HepG2 (cell line): ENCODE results near the gene MYADML2. TPM values are rescaled to one million over a fixed set of nuclear protein-coding genes. Genes with fewer than 3 reads are reported as not detected.

Experiments
- AHR ChIP-seq: IDR thresholded peaks from 2 replicates; pipeline ENCODE4 v1.6.1; 2018; ENCODE audit warnings: missing genetic modification reagents, missing compliant biosample characterization
- ATRX ChIP-seq: sonication (generic); formaldehyde crosslinking; IDR thresholded peaks from 2 replicates; pipeline ENCODE4 v1.4.0; 2020; ENCODE audit warnings: missing genetic modification reagents, borderline replicate concordance
- CC2D1A ChIP-seq: sonication (generic); formaldehyde crosslinking; IDR thresholded peaks from 2 replicates; pipeline ENCODE4 v1.8.1; 2023; ENCODE audit warnings: mild to moderate bottlenecking, missing genetic modification reagents
- JUND ChIP-seq: sonication (generic); formaldehyde crosslinking; IDR thresholded peaks from 2 replicates; pipeline ENCODE4 v1.8.0; 2022; ENCODE audit warnings: mild to moderate bottlenecking, missing genetic modification reagents
- KLF15 ChIP-seq: sonication (generic); formaldehyde crosslinking; IDR thresholded peaks from 2 replicates; pipeline ENCODE4 v1.8.1; 2023; ENCODE audit warnings: borderline replicate concordance, mild to moderate bottlenecking, inconsistent platforms, missing genetic modification reagents, mixed read lengths
- MBD4 ChIP-seq: IDR thresholded peaks from 2 replicates; pipeline ENCODE4 v1.6.1; 2012; ENCODE audit warnings: low read length, inconsistent platforms, borderline replicate concordance
- POLR2A ChIP-seq, 2 experiments: IDR thresholded peaks; 2 replicates each; pipeline ENCODE4 v1.6.1; 2011; ENCODE audit warnings: low read depth in 2 of 2, low read length in 2 of 2, mild to moderate bottlenecking in 1 of 2, moderate library complexity in 1 of 2; ENCODE audit not compliant: insufficient read depth in 1 of 2
- RERE ChIP-seq: IDR thresholded peaks from 2 replicates; pipeline ENCODE4 v1.6.1; 2016; ENCODE audit warnings: low read depth, missing genetic modification reagents, missing compliant biosample characterization
- RFX3 ChIP-seq: IDR thresholded peaks from 2 replicates; pipeline ENCODE4 v1.6.1; 2016; ENCODE audit warnings: missing biosample characterization, missing genetic modification reagents
- TIGD3 ChIP-seq: sonication (generic); formaldehyde crosslinking; IDR thresholded peaks from 2 replicates; pipeline ENCODE4 v1.5.1; 2020; ENCODE audit warnings: mild to moderate bottlenecking, missing genetic modification reagents, borderline replicate concordance
- ZBTB21 ChIP-seq: sonication (generic); formaldehyde crosslinking; IDR thresholded peaks from 2 replicates; pipeline ENCODE4 v1.4.0; 2020; ENCODE audit warnings: missing genetic modification reagents
- ZMYM2 ChIP-seq: sonication (generic); formaldehyde crosslinking; IDR thresholded peaks from 2 replicates; pipeline ENCODE4 v1.8.0; 2022; ENCODE audit warnings: mild to moderate bottlenecking, missing genetic modification reagents
- ZNF207 ChIP-seq: fragments of 450-650 bp; IDR thresholded peaks from 2 replicates; pipeline ENCODE4 v1.6.1; 2016; ENCODE audit warnings: antibody characterized with exemption, borderline replicate concordance
- ZNF766 ChIP-seq: sonication (generic); formaldehyde crosslinking; IDR thresholded peaks from 2 replicates; pipeline ENCODE4 v1.5.0; 2020; ENCODE audit warnings: missing genetic modification reagents, borderline replicate concordance
- polyA plus RNA-seq, 8 experiments: library from polyadenylated mRNA; depleted of rRNA in 3 of 8; stranded (reverse) in 7 of 8; unstranded in 1 of 8; fragments of >200 nt; fragmentation: Illumina TruSeq in 4 of 8; extraction: Trizol in 4 of 8; gene quantifications; 2 replicates each; pipeline versions ENCODE4 v1.2.1 to v1.2.3, GENCODE V29; 2011 to 2016; ENCODE audit warnings: low read depth in 4 of 8, missing spikeins in 1 of 8, mixed read lengths in 1 of 8; ENCODE audit not compliant: insufficient read depth in 1 of 8
- total RNA-seq, 5 experiments: library from RNA; depleted of rRNA; stranded (reverse); fragments of >200 nt; fragmentation: Illumina TruSeq; extraction: Trizol; gene quantifications; 2 replicates each; pipeline ENCODE4 v1.2.3, GENCODE V29; 2016; ENCODE audit warnings: low read depth in 1 of 5
- TF ChIP-seq, protein P1 (sequence below): sonication (generic); formaldehyde crosslinking; IDR thresholded peaks from 2 replicates; pipeline ENCODE4 v1.4.0; 2020; ENCODE audit warnings: missing genetic modification reagents
- TF ChIP-seq, protein P2 (sequence below): sonication (generic); formaldehyde crosslinking; IDR thresholded peaks from 2 replicates; pipeline ENCODE4 v1.5.0; 2020; ENCODE audit warnings: mild to moderate bottlenecking, missing genetic modification reagents, borderline replicate concordance
- TF ChIP-seq, protein P3 (sequence below): sonication (generic); formaldehyde crosslinking; IDR thresholded peaks from 2 replicates; pipeline ENCODE4 v1.4.0; 2020; ENCODE audit warnings: missing genetic modification reagents; ENCODE audit errors: not compliant biosample characterization

MYADML2 gene
- total and polyA plus RNA-seq, 2 of the 13 experiments (the other 11 are each of a cell fraction or from before 2014, with no cell fraction given), result not detected

- TF ChIP-seq JUND (CRISPR knock-in tag) (no peak), RFX3 (no peak), AHR (no peak), CC2D1A (CRISPR knock-in tag) (no peak), MBD4 (0 out of 2 replicates have a peak, but pooled peaks have one; percentile 36), KLF15 (CRISPR knock-in tag) (no peak), ZNF207 (no peak), ZNF766 (CRISPR knock-in tag) (no peak), ZMYM2 (no peak), ATRX (CRISPR knock-in tag) (no peak), TIGD3 (CRISPR knock-in tag) (0 out of 2 replicates have a peak, but pooled peaks have one; percentile 49), POLR2A (IDR thresholded peaks at IDR 0.05; ENCODE audit: insufficient read depth in 1 of 2, low read depth in 2 of 2, low read length in 2 of 2) (peak in 1 of 2 experiments; percentile 54; a peak in 2 of 4 replicates), ZBTB21 (CRISPR knock-in tag) (no peak), RERE (CRISPR knock-in tag) (no peak)
- TF ChIP-seq, protein P1, sequence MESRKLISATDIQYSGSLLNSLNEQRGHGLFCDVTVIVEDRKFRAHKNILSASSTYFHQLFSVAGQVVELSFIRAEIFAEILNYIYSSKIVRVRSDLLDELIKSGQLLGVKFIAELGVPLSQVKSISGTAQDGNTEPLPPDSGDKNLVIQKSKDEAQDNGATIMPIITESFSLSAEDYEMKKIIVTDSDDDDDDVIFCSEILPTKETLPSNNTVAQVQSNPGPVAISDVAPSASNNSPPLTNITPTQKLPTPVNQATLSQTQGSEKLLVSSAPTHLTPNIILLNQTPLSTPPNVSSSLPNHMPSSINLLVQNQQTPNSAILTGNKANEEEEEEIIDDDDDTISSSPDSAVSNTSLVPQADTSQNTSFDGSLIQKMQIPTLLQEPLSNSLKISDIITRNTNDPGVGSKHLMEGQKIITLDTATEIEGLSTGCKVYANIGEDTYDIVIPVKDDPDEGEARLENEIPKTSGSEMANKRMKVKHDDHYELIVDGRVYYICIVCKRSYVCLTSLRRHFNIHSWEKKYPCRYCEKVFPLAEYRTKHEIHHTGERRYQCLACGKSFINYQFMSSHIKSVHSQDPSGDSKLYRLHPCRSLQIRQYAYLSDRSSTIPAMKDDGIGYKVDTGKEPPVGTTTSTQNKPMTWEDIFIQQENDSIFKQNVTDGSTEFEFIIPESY (CRISPR knock-in tag), result 0 out of 2 replicates have a peak, but pooled peaks have one; percentile 68
- TF ChIP-seq, protein P2, sequence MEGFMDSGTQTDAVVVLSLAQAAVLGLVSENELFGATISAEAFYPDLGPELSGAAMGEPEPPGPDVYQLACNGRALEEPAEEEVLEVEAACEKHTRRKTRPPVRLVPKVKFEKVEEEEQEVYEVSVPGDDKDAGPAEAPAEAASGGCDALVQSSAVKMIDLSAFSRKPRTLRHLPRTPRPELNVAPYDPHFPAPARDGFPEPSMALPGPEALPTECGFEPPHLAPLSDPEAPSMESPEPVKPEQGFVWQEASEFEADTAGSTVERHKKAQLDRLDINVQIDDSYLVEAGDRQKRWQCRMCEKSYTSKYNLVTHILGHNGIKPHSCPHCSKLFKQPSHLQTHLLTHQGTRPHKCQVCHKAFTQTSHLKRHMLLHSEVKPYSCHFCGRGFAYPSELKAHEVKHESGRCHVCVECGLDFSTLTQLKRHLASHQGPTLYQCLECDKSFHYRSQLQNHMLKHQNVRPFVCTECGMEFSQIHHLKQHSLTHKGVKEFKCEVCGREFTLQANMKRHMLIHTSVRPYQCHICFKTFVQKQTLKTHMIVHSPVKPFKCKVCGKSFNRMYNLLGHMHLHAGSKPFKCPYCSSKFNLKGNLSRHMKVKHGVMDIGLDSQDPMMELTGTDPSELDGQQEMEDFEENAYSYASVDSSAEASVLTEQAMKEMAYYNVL (CRISPR knock-in tag), result peak; percentile 18; the same call in 1 of the 2 replicates
- TF ChIP-seq, protein P3, sequence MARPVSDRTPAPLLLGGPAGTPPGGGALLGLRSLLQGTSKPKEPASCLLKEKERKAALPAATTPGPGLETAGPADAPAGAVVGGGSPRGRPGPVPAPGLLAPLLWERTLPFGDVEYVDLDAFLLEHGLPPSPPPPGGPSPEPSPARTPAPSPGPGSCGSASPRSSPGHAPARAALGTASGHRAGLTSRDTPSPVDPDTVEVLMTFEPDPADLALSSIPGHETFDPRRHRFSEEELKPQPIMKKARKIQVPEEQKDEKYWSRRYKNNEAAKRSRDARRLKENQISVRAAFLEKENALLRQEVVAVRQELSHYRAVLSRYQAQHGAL, result no peak
These were observed 45.6 kb downstream of the MYADML2 start (continued) for GRCh38 chr17:81901167-81902022.
